HG03457 (cell line): ENCODE data around the gene DHX57.
"Not testable (repeated sequence)": the region's sequence is repeated elsewhere in the genome, so short reads cannot be mapped to it uniquely, and the experiment has no call there.

Experiments used
- ATAC-seq: cut with Tn5 transposase; IDR thresholded peaks from one replicate; pipeline ENCODE4 v1.9.1; 2021; ENCODE audit warnings: moderate number of reproducible peaks; ENCODE audit not compliant: unreplicated experiment

DHX57 gene

DNA sequence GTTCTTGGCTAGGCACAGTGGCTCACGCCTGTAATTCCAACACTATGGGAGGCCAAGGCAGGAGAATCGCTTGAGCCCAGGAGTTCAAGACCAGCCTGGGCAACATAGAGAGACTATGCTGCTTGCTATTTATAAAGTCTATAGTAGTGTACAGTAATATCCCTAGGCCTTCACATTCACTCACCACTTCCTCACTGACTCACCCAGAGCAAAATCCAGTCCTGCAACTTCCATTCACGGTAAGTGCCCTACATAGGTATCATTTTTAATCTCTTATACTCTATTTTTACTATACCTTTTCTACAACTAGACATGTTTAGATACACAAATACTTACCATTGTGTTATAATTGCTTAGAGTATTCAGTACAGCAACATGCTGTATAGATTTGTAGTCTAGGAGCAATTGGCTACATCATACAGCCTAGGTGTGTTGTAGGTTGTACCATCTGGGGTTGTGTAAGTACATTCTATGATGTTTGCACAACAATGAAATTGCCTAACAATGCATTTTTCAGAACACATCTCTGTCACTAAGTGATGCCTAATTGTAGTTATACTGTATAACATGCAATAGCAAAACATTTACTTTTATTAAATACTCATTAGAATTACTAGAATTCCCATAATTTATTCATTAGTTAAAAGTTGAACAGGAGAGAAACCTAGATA lies 8.8 kb downstream of the DHX57 start:
- no peak for ATAC-seq

GRCh38 chr2:38863061-38863695 lies 12.6 kb downstream of the DHX57 start:
- ATAC-seq: no peak

GRCh38 chr2:38862476-38862875 lies 13.3 kb downstream of the DHX57 start:
- no peak for ATAC-seq

GRCh38 chr2:38856165-38856564 lies 19.6 kb downstream of the DHX57 start:
- no peak for ATAC-seq

DNA sequence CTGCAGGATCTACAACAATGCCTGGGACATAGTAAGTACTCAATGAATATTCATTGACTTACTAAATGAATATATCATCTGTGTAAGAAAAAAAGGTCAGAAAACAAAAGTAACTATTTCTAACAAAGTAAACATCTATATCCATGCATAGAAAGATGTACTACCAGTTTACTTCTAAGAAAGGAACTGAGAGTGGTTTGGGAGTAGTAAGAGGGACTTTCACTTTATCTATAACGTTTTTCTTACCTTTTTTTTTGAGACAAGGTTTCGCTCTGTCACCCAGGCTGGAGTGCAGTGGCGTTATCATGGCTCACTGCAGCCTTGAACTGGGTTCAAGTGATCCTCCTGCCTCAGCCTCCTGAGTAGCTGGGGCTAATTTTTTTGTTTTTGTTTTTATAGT lies 25.7 kb downstream of the DHX57 start:
- peak; percentile 63 for ATAC-seq

DNA sequence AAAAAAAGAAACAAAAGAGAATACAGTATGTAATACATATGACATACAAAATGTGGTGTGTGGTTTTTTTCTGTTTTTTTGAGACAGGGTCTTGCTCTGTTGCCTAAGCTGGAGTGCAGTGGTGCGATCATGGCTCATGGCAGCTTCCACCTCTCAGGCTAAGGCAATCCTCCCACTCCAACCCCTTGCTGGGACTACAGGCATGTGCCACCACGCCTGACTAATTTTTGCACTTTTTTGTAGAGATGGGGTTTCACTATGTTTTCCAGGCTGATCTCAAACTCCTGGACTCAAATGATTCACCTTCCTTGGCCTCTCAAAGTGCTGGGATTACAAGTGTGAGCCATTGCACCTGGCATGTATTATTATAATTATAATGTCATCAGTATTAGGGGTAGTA lies 38.9 kb downstream of the DHX57 start:
- no peak for ATAC-seq

- ATAC-seq: peak; percentile 92
Observed at GRCh38 chr2:38835990-38836389, 39.7 kb downstream of the DHX57 start.

DNA sequence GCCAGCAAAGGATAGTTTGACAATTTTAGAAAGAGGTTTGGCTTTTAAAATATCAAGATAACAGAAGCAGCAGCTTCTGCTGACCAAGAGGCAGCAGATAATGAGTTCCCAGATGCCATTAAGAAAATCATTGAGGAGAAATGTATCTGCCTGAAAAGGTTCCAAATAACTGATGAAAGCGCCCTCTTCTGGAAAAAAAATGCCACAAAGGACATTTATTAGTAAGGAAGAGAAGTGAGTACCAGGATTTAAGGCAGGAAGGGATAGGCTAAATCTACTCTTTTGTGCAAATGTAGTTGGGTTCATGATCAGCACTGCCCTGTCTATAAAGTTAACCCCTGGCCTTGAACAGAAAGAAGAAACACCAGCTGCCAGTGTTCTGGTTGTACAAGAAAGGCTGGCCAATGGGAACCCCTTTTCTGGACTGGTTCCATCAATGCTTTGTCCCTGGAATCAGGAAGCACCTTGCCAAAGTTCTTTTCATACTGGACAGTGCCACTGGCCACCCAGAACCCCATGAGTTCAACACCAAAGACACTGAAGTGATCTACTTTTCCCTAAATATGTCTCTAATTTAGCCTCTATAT lies 40.6 kb downstream of the DHX57 start:
- no peak for ATAC-seq

DNA sequence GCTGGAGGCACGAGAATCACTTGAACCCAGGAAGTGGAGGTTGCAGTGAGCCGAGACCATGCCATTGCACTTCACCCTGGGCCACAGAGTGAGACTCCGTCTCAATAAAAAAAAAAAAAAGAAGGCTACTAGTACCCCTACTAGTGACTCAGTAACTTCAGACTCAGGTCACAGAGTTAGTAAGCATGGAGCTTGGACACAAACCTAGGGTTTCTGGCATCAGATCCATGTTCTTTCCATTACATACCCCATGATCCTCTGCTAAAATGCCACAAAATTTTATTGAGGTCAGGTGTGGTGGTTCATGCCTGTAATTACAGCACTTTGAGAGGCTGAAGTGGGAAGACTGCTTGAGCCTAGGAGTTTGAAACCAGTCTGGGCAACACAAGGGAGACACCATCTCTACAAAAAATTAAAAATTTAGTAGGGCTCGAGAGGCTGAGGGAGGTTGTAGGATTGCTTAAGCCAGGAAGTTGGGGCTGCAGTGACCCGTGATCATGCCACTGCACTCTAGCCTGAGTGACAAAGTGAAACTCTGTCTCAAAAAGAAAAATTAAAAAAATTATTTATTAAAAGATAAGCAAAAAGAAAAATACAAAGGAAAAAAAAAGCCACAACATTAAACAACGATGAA lies 45.1 kb downstream of the DHX57 start:
- ATAC-seq: no peak

DNA sequence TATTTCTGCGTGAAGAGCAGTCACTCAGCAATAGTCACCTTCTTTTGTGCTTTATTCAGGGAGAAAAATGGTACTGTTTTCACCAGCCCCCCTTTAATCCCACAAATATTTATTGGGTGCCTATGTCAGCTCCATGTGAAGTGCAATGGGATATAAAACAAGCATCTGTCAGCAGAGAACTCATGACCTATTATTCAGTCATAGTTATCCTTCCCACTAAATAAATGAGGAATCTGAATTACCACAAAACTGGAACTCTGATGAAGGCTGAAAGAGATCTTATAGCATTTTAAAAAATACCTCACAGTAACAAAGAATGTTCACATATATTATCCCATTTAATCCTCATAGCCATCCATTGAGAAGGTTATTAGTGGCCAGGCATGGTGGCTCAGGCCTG lies 45.8 kb downstream of the DHX57 start:
- ATAC-seq: no peak

- no peak for ATAC-seq
Observed at GRCh38 chr2:38828460-38828859, 47.3 kb downstream of the DHX57 start.

DNA sequence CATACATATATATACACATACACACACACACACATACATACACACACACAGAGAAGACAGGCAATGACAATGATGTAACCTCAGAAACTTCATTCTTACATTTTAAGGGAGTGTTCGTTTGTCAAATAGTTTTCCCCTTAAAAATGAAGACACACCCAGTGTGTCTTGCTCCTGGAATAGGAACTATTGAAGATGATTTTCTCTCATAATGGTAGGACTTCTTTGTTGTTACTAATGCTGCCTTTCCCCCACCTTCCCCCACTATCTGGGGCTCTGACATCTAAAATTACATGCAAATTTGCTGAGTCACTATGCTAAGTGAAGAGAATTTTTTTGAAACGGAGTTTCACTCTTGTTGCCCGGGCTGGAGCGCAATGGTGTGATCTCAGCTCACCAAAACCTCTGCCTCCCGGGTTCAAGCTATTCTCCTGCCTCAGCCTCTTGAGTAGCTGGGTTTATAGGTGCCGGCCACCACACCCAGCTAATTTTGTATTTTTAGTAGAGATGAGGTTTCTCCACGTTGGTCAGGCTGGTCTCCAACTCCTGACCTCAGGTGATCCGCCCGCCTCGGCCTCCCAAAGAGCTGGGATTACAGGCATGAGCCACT lies 48.1 kb downstream of the DHX57 start:
- not testable (repeated sequence) for ATAC-seq

GRCh38 chr2:38825956-38826355 lies 49.8 kb downstream of the DHX57 start:
- no peak for ATAC-seq

DNA sequence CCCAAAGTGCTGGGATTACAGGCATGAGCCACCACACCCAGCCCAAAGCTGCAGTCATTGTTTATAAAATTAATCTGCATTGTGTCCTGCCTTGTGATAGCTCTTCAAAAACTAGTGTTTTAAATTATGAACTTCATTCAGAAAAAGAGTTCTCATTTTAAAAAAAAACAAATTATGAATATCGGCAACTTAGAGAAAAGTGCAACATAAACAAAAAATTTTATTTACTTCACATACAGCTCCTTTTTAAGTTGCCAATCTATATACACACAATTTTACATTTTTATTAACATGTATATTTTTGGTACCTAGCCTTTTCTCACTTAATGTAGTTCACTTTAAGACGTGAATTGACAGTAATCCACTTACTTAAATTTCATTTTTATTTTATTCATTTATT lies 50.8 kb downstream of the DHX57 start:
- no peak for ATAC-seq

- no peak for ATAC-seq
Observed at GRCh38 chr2:38823386-38823785, 52.3 kb downstream of the DHX57 start.

DNA sequence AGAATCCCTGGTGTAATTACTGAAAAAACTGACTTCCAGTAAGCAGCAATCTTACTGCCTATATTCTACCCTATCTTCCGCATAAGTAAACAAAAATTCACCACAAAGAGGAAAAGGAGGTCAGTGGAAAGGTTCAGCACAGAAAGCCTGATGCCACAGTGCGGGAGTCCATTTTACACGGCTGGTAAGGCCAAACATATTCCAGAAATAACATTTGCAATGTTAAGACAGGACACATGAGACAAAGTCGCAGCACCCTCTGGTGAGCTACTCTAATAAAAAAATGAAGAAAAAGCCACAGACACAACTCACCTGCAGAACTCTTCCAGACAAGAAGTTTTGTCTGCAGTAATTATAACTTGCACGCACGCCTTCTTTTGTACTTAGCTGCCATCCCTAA lies 57.2 kb downstream of the DHX57 start:
- ATAC-seq: no peak

DNA sequence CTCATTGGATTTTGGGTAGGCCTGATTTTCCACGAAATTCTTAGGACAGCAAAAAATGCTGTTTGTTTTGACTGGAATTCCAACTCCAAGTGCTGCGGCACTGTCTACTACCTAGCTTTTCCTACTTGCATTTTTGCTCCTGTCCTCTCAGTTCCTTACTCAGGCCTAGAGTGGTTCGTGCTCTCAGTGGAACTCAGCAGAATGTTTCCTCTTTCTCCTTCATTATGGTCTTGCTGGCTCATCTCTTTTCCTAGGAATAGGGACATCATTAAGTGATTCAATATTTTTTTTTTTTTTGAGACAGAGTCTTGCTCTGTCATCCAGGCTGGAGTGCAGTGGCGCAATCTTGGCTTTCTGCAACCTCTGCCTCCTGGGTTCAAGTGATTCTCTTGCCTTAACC lies 59.8 kb downstream of the DHX57 start:
- ATAC-seq: no peak

- ATAC-seq: no peak
Observed at GRCh38 chr2:38810488-38810887, 65.2 kb downstream of the DHX57 start.

DNA sequence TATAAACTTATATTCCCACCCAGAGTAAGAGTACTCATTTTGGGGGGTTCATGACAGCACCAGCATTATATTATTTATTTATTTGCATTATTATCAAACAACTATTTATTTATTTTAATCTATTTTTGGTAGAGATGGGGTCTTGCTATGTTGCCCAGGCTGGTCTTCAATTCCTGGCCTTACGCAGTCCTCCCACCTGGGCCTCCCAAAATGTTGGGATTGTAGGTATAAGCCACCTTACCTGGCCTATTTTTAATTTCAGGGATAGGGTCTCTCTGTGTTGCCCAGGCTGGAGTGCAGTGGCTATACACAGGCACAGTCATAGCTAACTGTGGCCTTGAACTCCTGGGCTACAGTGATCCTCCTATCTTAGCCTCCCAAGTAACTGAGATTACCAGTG lies 67.1 kb downstream of the DHX57 start:
- ATAC-seq: no peak

- ATAC-seq: no peak
Observed at GRCh38 chr2:38806733-38807059, 69.0 kb downstream of the DHX57 start.

DNA sequence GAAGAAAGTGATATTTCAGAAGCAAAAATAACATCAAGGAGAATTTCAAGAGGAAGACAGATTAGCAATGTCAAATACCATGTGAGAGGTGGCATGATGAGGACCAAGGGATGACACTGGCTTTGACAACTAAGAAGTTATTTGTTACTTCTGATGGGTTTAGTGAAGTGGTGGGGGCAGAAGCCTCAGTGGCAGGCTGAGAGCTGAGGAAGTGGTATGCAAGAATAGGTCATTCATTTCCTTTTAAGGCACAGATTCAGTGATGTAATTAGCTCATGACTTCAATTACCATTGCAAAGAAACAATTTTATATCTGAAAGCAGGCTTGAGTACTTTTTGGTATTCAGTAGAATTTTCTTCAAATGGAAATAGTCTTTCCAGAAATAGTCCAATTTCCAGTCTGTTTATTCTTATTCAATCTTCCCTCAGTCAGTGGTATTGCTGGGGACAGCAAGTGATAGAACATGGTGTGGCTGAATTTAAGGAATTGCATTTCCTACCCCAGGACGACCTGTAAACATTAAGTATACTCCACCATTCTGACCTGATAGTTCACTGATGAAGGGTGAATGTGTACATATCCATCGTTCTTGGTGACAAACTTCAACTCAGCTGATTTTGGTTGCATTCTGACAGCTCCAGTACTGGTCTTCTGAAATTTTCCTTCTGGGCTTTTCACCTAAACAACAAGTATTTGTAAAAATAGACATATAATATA lies 69.6 kb downstream of the DHX57 start:
- no peak for ATAC-seq
